Left hindlimb (tissue), 1 donor: ENCODE data around the gene ODF2.
A peak's percentile ranks its signal among the peaks of the same experiment; 100 is the strongest.
"Not testable (repeated sequence)": the region's sequence is repeated elsewhere in the genome, so short reads cannot be mapped to it uniquely, and the experiment has no call there.

Source experiments
- DNase-seq: peaks from one replicate; pipeline ENCODE4 v3.0.0-alpha.2; 2018

The ODF2 gene

GRCh38 chr9:128455849-128456612 is at the start of gene ODF2:
Gene ODF2 (plus strand): TSS chr9:128456006. CDS start chr9:128456092, 86 bp downstream.
- DNase-seq, result peak; percentile 99

- peak; percentile 61 for DNase-seq
Observed at GRCh38 chr9:128406848-128407391, 48.9 kb upstream of the ODF2 start.

GRCh38 chr9:128408963-128409431 is 46.8 kb upstream of the ODF2 start:
- DNase-seq, result no peak

GRCh38 chr9:128409450-128409849 is 46.4 kb upstream of the ODF2 start:
- no peak for DNase-seq

GRCh38 chr9:128409978-128410377 is 45.8 kb upstream of the ODF2 start:
- no peak for DNase-seq

GRCh38 chr9:128411364-128412119 is 44.3 kb upstream of the ODF2 start:
- peak; percentile 70 for DNase-seq

- peak; percentile 71 for DNase-seq
Observed at GRCh38 chr9:128412120-128412790, 43.6 kb upstream of the ODF2 start.

- DNase-seq, result not testable (repeated sequence)
Observed at GRCh38 chr9:128413728-128414127, 42.1 kb upstream of the ODF2 start.

GRCh38 chr9:128414461-128414860 is 41.3 kb upstream of the ODF2 start:
- no peak for DNase-seq

GRCh38 chr9:128415281-128415680 is 40.5 kb upstream of the ODF2 start:
- DNase-seq, result no peak

GRCh38 chr9:128416014-128416413 is 39.8 kb upstream of the ODF2 start:
- DNase-seq, result no peak

GRCh38 chr9:128416432-128417019 is 39.3 kb upstream of the ODF2 start:
- no peak for DNase-seq

- DNase-seq, result no peak
Observed at GRCh38 chr9:128419061-128419925, 36.5 kb upstream of the ODF2 start.

- peak; percentile 86 for DNase-seq
Observed at GRCh38 chr9:128420060-128420650, 35.7 kb upstream of the ODF2 start.

- DNase-seq, result peak; percentile 82
Observed at GRCh38 chr9:128420651-128421481, 34.9 kb upstream of the ODF2 start, which contains the start of gene CERCAM. Gene CERCAM (plus strand): TSS chr9:128420857. CDS start chr9:128420878, 21 bp downstream.

GRCh38 chr9:128421482-128421996 is 34.3 kb upstream of the ODF2 start:
- DNase-seq, result peak; percentile 64

GRCh38 chr9:128422022-128422782 is 33.6 kb upstream of the ODF2 start:
- not testable (repeated sequence) for DNase-seq

- no peak for DNase-seq
Observed at GRCh38 chr9:128422783-128423150, 33.0 kb upstream of the ODF2 start.

- DNase-seq, result not testable (repeated sequence)
Observed at GRCh38 chr9:128423356-128423755, 32.5 kb upstream of the ODF2 start.
